ENCODE data around the gene KRTAP5-1. TPM values are rescaled to one million over a fixed set of nuclear protein-coding genes. Genes with fewer than 3 reads are reported as not detected.

The KRTAP5-1 gene
- total RNA-seq, 1 experiment from 2014 or later, result not detected

DNA sequence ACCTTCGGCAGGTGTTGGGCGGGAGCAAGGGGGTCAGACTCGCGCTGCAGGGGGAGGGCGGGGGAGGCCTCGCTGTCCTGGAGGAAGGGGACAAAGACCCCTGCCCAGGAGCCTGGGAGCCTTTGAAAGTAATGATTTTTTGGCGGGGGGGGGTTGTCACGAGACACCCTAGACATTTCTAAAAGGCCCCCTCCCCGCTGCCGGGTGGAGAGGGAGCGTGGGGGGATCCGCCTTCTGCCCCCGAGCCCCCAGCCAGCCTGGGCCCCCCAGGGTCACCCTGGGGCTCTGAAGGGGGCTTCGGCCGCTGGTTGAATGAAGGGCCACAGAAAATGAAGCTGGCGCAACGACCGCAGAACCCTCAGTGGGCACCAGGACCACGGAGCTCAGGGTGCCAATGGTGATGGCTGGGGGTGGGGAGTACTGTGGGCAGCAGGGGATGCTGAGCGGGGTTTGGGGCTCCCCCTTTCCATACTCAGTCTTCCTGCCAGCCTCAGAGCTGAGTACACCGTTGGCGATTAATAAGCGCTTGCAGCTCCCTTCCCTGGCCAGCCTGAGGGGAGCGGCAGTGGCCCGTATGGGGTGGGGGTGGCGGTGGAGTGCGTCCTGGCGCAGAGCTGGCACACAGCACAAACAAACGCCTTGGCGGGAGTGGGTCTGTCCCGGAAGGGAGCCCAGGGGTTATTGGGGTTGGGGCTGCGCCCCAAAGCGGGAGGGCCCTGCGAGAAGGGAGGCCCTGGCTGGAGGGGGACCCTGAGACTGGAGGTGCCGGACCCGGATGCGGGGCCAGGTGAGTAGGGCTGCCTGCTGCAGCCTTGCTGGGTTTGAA is 11.8 kb downstream of the KRTAP5-1 start:
- DNase-seq (ENCODE audit: low read depth in 1 of 2, low spot score in 2 of 2), result no peak
- peaks cover 11% of the 10 kb centered on the region; the same call in 1 of the 2 replicates for H3K4me1 ChIP-seq (replicated peaks)
- no peak overlapping the region for H3K27ac ChIP-seq
- H3K4me3 ChIP-seq, result no peak overlapping the region
- H3K36me3 ChIP-seq, result no peaks in the 10 kb centered on the region
- peaks cover 13% of the 10 kb centered on the region for H3K27me3 ChIP-seq (replicated peaks)
- H3K9me3 ChIP-seq (replicated peaks), result no peaks in the 10 kb centered on the region

DNA sequence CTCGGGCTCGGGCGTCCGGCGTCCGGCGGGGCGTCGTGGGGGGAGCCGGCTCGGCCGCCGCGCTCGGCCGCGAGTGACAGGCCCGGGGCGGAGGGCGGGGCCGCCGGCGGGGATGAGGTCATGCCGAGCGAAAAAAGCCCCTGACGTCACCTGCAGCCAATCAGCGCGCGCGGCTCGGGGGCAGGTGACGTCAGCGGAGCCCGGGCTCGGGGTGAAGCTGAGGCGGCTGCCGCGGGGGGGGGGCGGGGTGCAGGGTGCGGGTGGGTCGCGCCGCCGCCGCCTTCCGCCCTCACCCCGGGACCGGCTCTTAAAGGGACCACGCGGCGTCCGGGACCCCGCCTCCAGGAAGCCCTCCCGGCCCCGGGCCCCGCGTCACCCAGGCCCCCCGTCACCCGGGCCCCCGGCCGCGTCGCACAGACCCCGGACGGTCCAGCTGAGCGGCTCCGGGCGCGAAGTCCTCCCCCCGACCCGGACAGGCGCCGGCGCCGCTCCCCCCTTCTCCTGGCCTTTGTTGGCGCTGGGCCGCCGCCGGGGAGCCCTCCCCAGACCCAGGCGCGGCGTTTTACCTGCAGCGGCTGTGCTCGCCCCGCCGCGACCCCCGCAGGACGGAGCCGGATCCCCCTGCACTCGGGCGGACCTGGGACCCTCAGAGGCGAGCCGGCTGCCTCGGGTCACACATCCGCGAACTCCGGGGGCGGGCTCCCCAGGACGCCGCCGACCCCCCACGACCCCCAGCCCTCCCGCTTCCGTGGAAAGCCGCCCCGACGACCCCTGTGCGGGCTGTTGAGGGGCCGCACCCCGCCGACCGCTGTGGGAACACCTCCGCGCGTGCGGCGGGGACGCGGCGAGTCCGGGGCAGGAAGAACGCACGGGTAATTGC is 12.6 kb downstream of the KRTAP5-1 start, which contains the start of gene DUSP8:
Gene DUSP8 (minus strand): TSS at position 75 of the 880 bp plus-strand sequence. CDS start 6,445 bp downstream, outside the sequence.
- H3K27ac ChIP-seq, result no peak within 1 kb of the TSS

DNA sequence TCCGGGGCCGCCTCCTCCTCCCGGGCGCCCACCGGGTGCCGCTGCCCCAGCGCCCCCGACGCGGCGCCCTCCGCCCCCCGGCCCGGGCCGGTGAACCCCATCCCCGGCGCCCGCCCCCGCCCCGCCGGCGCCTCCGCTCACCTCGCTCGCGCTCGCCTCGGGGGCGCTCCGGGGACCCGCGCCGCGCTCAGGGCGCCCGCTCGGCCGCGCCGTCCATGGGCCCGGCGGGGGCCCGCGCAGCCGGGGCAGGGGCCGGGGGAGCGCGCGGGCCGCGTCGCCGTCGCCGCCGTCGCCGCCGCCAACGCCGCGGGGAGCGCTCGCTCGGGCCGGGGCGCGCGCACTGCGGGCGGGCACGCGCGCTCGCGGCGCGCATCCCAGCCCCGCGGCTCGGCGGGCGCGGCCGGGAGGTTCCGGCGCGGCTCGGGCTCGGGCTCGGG is 13.3 kb downstream of the KRTAP5-1 start:
- no peaks in the 10 kb centered on the region for H3K9me3 ChIP-seq (replicated peaks)
- no peak for DNase-seq (ENCODE audit: low read depth in 1 of 2, low spot score in 2 of 2)
- peaks cover 13% of the 10 kb centered on the region for H3K27me3 ChIP-seq (replicated peaks)
- no peaks in the 10 kb centered on the region for H3K36me3 ChIP-seq
- peak overlapping the region; percentile 40 for H3K4me3 ChIP-seq
- peaks cover 11% of the 10 kb centered on the region; the same call in 1 of the 2 replicates for H3K4me1 ChIP-seq (replicated peaks)
- no peak overlapping the region for H3K27ac ChIP-seq

More for the DNA sequence above, 12.6 kb downstream of the KRTAP5-1 start, which contains the start of gene DUSP8:
- Histone ChIP-seq H3K4me1 (replicated peaks) (peaks cover 11% of the 10 kb centered on the region; the same call in 1 of the 2 replicates), H3K9me3 (replicated peaks) (no peaks in the 10 kb centered on the region), H3K4me3 (peak within 1 kb of the TSS; percentile 40), H3K36me3 (no peaks in the 10 kb centered on the region), H3K27me3 (replicated peaks) (peaks cover 13% of the 10 kb centered on the region)
- DNase-seq (ENCODE audit: low read depth in 1 of 2, low spot score in 2 of 2), result peak; percentile 60 to 75

DNA sequence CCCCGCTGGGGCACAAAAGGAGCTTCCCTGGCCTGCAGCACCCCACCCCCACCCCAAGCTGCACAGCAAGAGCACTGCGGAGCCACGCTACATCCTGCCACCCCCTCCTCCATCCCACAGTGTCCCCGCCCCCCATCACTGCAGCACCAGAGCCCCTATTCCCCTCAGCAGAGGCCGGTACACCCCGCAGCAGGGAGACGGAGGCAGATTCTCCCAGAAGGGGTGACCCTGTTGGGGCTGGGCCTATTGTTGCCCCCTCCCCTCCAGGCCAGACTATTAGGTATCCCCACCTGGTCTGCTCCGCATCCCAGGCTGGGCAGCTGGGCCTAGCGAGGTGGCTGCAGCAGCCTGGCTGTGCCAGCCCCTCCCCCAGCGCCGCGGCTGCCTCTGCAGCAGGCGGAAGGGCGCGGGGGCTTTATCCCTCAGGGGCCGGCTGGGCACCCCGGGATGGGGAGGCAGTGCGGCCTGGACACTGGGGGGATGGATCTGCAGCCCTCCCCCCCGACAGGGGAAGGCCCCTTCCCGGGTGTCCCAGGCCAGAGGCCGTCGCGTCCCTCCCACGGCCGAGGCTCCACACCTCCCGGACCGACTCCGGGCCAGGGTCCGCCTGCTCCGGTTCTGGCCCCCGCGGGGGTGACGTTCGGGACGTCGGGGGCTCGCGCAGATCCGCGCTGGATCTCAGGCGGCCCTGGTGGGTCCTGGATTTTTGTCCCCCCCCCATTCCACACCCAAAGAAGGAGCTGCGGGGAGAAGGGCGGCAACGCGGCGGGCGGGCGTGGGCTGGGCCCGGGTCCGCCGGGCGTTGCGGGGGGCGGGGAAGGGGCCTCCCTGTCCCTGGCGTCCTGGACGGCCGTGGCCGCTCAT is 14.0 kb downstream of the KRTAP5-1 start:
- H3K4me1 ChIP-seq (replicated peaks), result peaks cover 11% of the 10 kb centered on the region; the same call in 1 of the 2 replicates
- H3K4me3 ChIP-seq, result peak overlapping the region; percentile 40
- H3K27me3 ChIP-seq (replicated peaks), result peaks cover 13% of the 10 kb centered on the region
- no peaks in the 10 kb centered on the region for H3K9me3 ChIP-seq (replicated peaks)
- H3K36me3 ChIP-seq, result no peaks in the 10 kb centered on the region
- DNase-seq (ENCODE audit: low read depth in 1 of 2, low spot score in 2 of 2), result no peak
- no peak overlapping the region for H3K27ac ChIP-seq

DNA sequence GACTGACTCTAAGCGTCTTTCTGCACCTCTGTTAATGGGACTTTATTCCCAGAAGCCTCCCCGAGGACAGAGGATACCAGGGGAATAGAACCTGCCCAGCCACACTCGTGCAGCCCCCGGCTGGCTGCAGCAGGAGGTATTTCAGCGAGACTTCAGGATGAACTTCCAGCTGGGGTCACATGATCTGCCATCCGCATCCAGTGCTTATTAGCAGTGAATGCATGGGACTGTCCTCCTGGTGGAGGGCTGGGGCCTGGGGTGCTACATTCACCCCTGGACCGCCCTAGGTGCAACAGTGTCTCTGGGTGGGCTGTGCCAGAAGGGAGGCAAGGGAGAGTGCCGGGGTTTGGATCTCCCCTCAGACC is 14.6 kb downstream of the KRTAP5-1 start:
- DNase-seq (ENCODE audit: low read depth in 1 of 2, low spot score in 2 of 2), result no peak
- H3K4me3 ChIP-seq, result no peak overlapping the region
- no peaks in the 10 kb centered on the region for H3K9me3 ChIP-seq (replicated peaks)
- no peak overlapping the region for H3K27ac ChIP-seq
- H3K36me3 ChIP-seq, result no peaks in the 10 kb centered on the region
- peaks cover 13% of the 10 kb centered on the region for H3K27me3 ChIP-seq (replicated peaks)
- peaks cover 11% of the 10 kb centered on the region; the same call in 1 of the 2 replicates for H3K4me1 ChIP-seq (replicated peaks)

DNA sequence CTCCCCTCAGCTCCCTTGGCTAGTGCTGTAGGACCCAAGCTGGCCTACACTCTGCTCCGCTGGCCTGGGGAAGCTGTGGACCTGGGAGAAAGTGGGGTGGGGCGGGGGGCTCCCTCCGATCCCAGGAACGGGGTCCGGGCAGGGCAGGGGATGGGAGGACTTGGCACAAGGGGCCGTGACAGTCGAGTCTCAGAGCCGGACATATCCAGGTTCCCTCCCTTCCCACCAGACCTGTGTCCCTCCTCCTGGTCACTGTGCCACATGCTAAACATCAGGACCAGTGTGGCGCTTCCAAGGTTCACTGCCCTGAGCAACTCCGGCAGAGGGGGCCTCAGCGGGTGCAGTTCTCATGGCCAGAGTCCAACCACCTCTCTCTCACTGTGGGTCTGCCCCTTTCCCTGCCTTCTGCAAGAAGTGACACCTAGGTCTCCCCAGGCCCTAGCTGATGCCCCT is 15.1 kb downstream of the KRTAP5-1 start:
- H3K36me3 ChIP-seq, result no peaks in the 10 kb centered on the region
- H3K27ac ChIP-seq, result no peak overlapping the region
- no peaks in the 10 kb centered on the region for H3K9me3 ChIP-seq (replicated peaks)
- no peak for DNase-seq (ENCODE audit: low read depth in 1 of 2, low spot score in 2 of 2)
- peaks cover 11% of the 10 kb centered on the region; the same call in 1 of the 2 replicates for H3K4me1 ChIP-seq (replicated peaks)
- peaks cover 13% of the 10 kb centered on the region for H3K27me3 ChIP-seq (replicated peaks)
- no peak overlapping the region for H3K4me3 ChIP-seq

DNA sequence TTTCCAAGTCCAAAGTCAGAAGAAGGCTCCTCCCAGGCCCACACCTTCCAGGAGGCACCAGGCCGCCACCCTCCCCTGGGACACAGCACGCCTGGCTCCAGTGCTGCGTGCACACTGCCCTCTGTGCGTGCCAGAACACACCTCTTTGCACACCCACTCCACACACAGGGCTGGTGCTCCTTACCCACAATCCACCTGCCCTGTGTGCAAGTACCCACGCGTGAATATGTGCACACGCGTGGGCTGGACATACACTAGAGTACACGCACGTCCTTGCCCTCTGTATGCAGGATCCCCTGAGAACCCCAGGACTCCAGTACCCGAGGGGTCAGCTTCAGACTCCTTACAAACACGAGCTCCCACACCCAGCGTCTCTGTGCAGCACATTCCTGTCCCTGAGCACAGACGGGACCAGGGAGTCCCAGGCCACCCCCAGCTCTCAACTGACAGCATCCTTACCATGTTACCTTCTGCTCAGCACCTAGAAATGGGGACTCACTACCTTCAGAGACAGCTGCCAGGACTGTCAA is 15.8 kb downstream of the KRTAP5-1 start:
- no peaks in the 10 kb centered on the region for H3K36me3 ChIP-seq
- no peaks in the 10 kb centered on the region for H3K9me3 ChIP-seq (replicated peaks)
- peaks cover 10% of the 10 kb centered on the region for H3K27me3 ChIP-seq (replicated peaks)
- H3K4me1 ChIP-seq (replicated peaks), result peaks cover 8% of the 10 kb centered on the region; the same call in 1 of the 2 replicates
- no peak for DNase-seq (ENCODE audit: low read depth in 1 of 2, low spot score in 2 of 2)
- no peak overlapping the region for H3K27ac ChIP-seq
- H3K4me3 ChIP-seq, result no peak overlapping the region

DNA sequence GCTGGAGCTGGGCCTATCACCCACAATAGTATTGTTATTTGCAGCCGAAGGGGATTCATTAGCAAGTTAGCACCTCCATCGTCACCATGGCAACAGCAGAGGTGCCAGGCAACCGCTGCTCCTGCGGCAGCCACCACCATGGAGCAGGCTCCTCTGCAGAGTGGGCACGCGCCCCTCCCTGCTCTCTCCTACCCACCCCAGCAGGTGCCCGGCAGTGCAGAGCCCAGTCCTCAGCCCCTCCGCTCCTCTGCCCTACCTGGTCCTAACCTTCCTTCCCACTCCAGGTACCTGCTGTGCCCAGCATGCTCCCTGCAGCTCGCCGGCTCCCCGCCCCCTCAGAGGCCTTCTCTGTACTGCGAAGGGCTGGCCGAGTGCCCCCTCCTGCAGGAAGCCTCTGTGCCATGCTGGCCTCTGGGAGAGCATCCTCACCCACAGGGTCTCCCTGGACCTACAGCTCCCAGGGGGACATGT is 16.6 kb downstream of the KRTAP5-1 start:
- Histone ChIP-seq H3K9me3 (replicated peaks) (no peaks in the 10 kb centered on the region), H3K4me1 (replicated peaks) (peaks cover 8% of the 10 kb centered on the region; the same call in 1 of the 2 replicates), H3K36me3 (no peaks in the 10 kb centered on the region), H3K27ac (no peak overlapping the region), H3K27me3 (replicated peaks) (peaks cover 10% of the 10 kb centered on the region), H3K4me3 (no peak overlapping the region)
- no peak for DNase-seq (ENCODE audit: low read depth in 1 of 2, low spot score in 2 of 2)

DNA sequence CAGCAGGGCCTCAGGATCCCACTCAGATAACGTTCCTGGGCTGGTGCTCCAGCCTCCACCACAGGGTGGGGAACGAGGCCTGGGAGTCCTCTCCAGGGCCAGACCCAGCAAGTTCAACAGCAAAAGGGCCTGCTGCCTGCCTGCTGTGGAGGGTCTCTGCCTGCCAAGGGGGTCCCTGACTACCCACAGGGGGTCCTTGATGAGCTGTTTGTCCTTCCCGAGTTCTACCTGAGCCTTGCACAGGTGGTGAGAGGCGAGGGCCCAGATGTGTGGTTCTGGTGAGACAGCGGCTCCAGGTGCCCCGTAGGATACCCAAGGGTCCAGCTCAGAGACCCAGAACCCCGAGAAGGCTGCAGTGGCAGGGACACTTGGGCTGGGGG is 17.4 kb downstream of the KRTAP5-1 start:
- no peak overlapping the region for H3K4me3 ChIP-seq
- H3K27ac ChIP-seq, result no peak overlapping the region
- H3K4me1 ChIP-seq (replicated peaks), result peaks cover 8% of the 10 kb centered on the region; the same call in 1 of the 2 replicates
- H3K9me3 ChIP-seq (replicated peaks), result no peaks in the 10 kb centered on the region
- H3K27me3 ChIP-seq (replicated peaks), result peaks cover 4% of the 10 kb centered on the region
- no peak for DNase-seq (ENCODE audit: low read depth in 1 of 2, low spot score in 2 of 2)
- no peaks in the 10 kb centered on the region for H3K36me3 ChIP-seq

DNA sequence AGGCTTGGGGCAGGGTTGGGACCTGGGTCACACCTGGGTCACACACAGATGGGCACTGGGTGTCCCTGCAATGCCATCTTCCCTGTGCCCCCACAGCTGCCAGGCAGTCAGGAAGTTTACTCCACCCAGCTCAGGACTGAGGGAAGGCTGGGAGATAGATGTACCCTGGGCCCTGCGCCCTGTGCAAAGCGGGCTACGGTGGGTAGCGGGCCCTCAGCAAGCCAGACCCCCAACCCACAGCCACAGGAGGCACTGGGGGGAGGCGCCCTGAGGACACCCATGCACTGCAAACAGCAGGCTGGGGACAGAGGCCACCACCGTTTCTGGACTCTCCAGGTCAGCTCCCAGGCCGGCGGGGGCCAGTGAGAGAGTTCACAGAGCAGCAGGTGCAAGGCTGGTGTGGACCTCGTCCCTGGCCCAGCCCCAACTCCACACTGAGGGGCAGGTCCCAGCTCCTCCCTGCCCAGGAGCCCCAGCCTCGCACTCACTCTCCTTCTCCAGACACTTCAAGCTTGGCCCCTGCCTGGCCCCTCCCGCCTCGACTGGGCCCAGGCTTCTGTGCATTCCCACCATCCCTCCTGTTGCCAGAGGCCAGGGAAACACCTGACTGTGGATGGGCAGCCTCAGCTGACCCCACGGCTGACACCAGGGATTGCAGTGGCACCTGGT is 17.9 kb downstream of the KRTAP5-1 start:
- DNase-seq (ENCODE audit: low read depth in 1 of 2, low spot score in 2 of 2), result no peak
- Histone ChIP-seq H3K4me1 (replicated peaks) (0 out of 2 replicates have a peak, but pooled peaks cover 4% of the 10 kb centered on the region), H3K36me3 (no peaks in the 10 kb centered on the region), H3K4me3 (no peak overlapping the region), H3K27me3 (replicated peaks) (no peaks in the 10 kb centered on the region), H3K27ac (no peak overlapping the region), H3K9me3 (replicated peaks) (no peaks in the 10 kb centered on the region)

DNA sequence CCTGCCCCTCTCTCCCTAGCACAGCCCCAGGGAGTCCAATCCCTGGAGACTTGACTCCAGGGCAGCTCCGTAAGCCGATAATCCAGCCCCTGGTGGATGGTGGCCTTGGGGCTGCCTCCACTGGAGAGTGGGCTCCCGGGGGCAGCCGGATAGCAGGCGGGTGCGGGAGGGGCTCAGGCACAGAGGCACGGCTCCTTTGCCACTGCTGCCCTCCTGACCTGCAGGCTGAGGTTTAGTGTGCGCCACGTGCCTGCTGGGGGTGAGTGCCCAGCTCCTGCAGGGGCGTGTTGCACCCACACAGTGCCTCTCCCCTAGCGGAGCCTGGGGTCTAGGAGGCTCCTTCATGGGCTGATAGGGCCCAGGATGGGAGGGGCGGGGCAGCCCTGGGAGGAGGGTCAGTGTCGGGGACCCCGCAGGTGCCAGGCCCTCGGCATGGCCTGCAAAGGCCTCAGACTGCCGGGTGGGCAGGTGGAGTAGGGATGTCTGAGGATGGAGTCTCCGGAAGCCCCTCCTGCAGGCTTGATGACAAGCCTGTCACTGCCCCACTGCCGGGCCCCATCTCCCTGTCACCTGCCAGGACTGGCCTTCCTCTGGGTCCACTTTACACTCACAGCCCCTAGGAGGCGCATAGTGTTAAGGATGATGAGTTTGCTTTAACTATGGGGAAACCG is 18.6 kb downstream of the KRTAP5-1 start:
- no peak overlapping the region for H3K27ac ChIP-seq
- H3K4me1 ChIP-seq (replicated peaks), result 0 out of 2 replicates have a peak, but pooled peaks cover 4% of the 10 kb centered on the region
- H3K4me3 ChIP-seq, result no peak overlapping the region
- H3K36me3 ChIP-seq, result no peaks in the 10 kb centered on the region
- H3K9me3 ChIP-seq (replicated peaks), result no peaks in the 10 kb centered on the region
- H3K27me3 ChIP-seq (replicated peaks), result no peaks in the 10 kb centered on the region
- no peak for DNase-seq (ENCODE audit: low read depth in 1 of 2, low spot score in 2 of 2)

DNA sequence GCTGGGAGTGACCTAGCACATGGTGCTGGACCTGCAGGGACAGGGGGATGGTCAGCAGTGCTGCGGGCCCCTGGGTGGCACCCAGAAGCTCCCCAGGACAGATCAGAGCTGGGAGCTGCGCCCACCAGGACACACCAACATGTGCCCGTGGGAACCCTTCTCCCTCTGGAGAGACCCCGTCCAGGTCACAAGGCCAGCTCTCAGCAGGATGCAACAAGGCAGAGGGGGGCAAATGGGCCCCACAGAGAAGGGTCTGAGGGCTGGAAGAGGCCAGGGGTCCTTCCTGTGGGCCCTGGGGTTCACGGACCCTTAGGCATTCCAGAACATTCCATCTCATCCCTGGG is 19.2 kb downstream of the KRTAP5-1 start:
- no peak for DNase-seq (ENCODE audit: low read depth in 1 of 2, low spot score in 2 of 2)
- Histone ChIP-seq H3K9me3 (replicated peaks) (no peaks in the 10 kb centered on the region), H3K36me3 (no peaks in the 10 kb centered on the region), H3K27me3 (replicated peaks) (no peaks in the 10 kb centered on the region), H3K4me1 (replicated peaks) (no peaks in the 10 kb centered on the region), H3K4me3 (no peak overlapping the region), H3K27ac (no peak overlapping the region)
